ENCODE measurements around the gene PIF1. TPM values are rescaled to one million over a fixed set of nuclear protein-coding genes. Genes with fewer than 3 reads are reported as not detected.

Gene PIF1
- total and polyA plus RNA-seq, 2 of the 4 experiments (the other 2 are of a cell fraction), result 3.9 to 19.9 TPM

DNA sequence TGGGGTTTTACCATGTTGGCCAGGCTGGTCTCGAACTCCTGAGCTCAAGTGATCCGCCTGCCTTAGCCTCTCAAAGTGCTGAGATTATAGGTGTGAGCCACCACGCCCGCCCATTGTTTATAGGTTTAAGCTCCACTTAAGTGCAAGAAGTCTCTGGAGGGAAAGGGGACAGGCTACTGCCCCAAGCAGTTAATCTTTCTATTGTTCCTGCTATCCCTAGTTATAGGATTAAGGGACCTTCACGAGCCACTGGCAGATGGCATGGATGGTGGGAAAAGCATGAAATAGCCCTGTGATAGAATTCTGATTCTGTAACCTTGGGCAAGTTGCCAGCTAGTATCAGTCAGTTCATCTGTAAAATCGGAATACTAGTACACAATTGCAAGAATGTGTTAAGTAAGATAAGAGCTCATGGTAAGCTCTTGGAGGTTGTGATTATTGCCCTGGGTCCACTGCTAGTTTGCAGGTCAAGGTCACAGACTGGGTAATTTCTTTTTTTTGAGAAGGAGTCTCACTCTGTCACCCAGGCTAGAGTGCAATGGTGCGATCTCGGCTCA is 44.8 kb downstream of the PIF1 start:
- TF ChIP-seq FOS (IDR thresholded peaks at IDR 0.05; ENCODE audit: low read depth, low read length), result no peak
- TF ChIP-seq RAD21 (IDR thresholded peaks at IDR 0.05; ENCODE audit: low read length), result no peak
- no peak for TF ChIP-seq NFE2L2 (IDR thresholded peaks at IDR 0.05; ENCODE audit: low read depth, low read length)
- TF ChIP-seq MXI1 (IDR thresholded peaks at IDR 0.05; ENCODE audit: borderline replicate concordance, low read depth, low read length), result no peak
- no peak for TF ChIP-seq CEBPB (IDR thresholded peaks at IDR 0.05; ENCODE audit: low read depth, low read length)
- TF ChIP-seq, protein P1, sequence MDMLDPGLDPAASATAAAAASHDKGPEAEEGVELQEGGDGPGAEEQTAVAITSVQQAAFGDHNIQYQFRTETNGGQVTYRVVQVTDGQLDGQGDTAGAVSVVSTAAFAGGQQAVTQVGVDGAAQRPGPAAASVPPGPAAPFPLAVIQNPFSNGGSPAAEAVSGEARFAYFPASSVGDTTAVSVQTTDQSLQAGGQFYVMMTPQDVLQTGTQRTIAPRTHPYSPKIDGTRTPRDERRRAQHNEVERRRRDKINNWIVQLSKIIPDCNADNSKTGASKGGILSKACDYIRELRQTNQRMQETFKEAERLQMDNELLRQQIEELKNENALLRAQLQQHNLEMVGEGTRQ (IDR thresholded peaks at IDR 0.05; ENCODE audit: low read depth, low read length), result no peak
- TF ChIP-seq RFX5 (IDR thresholded peaks at IDR 0.05; ENCODE audit: low read depth, low read length), result no peak
- TF ChIP-seq, protein P2, sequence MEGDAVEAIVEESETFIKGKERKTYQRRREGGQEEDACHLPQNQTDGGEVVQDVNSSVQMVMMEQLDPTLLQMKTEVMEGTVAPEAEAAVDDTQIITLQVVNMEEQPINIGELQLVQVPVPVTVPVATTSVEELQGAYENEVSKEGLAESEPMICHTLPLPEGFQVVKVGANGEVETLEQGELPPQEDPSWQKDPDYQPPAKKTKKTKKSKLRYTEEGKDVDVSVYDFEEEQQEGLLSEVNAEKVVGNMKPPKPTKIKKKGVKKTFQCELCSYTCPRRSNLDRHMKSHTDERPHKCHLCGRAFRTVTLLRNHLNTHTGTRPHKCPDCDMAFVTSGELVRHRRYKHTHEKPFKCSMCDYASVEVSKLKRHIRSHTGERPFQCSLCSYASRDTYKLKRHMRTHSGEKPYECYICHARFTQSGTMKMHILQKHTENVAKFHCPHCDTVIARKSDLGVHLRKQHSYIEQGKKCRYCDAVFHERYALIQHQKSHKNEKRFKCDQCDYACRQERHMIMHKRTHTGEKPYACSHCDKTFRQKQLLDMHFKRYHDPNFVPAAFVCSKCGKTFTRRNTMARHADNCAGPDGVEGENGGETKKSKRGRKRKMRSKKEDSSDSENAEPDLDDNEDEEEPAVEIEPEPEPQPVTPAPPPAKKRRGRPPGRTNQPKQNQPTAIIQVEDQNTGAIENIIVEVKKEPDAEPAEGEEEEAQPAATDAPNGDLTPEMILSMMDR (conservative IDR thresholded peaks at IDR 0.05; ENCODE audit: low read depth, low read length), result no peak
- H3K4ac ChIP-seq (ENCODE audit: low read depth, low read length), result no peak overlapping the region
- no peak overlapping the region for H3K18ac ChIP-seq (ENCODE audit: low read depth, low read length)
- no peak overlapping the region for H4K5ac ChIP-seq (ENCODE audit: low read depth, low read length)
- POLR2A ChIA-PET (ENCODE audit: unreplicated experiment), result no interaction called here
- no peak overlapping the region for H2BK120ac ChIP-seq (ENCODE audit: low read depth, low read length)
- in situ Hi-C loops (cut with MboI; ENCODE audit: low sequenced_read_pairs) (no loop called here), intact Hi-C loops (cut with micrococcal nuclease) (no loop called here), dilution Hi-C loops (cut with HindIII; ENCODE audit: low sequenced_read_pairs, unreplicated experiment) (no loop called here)
- H4K91ac ChIP-seq (ENCODE audit: insufficient read depth, low read depth, low read length), result no peak overlapping the region
- H3K36me3 ChIP-seq (ENCODE audit: control insufficient read depth, insufficient read depth, low read length), result no peaks in the 10 kb centered on the region
- no peak overlapping the region for H4K8ac ChIP-seq (ENCODE audit: low read depth in 2 of 2, low read length in 2 of 2)
- no TSS peak for BruUV-seq (replicated peaks)
- no peak for DNase-seq
- H3K4me1 ChIP-seq (ENCODE audit: control insufficient read depth, insufficient read depth, low read length), result no peaks in the 10 kb centered on the region
- no CpG with 5 or more reads among the region's 8 CpGs for WGBS, 2 experiments (ENCODE audit: extremely low coverage in 2 of 2, insufficient read length in 1 of 2)
- H2AK5ac ChIP-seq (ENCODE audit: low read depth, low read length), result no peak overlapping the region
- no peak overlapping the region for H3K4me3 ChIP-seq (ENCODE audit: insufficient read depth, low read depth, low read length)
- H3K9me3 ChIP-seq (ENCODE audit: control insufficient read depth, insufficient read depth, low read length), result no peaks in the 10 kb centered on the region
- ATAC-seq (ENCODE audit: low read depth), result no peak
- H3K4me2 ChIP-seq (ENCODE audit: low read depth, low read length), result no peak overlapping the region
- no peak overlapping the region for H3K56ac ChIP-seq (ENCODE audit: extremely low read depth, insufficient read depth, low read length)
- no peak overlapping the region for H2BK20ac ChIP-seq (ENCODE audit: low read depth, low read length)
- no peak overlapping the region for H2BK15ac ChIP-seq (ENCODE audit: low read depth, low read length)
- no peak overlapping the region for H2AFZ ChIP-seq (replicated peaks; ENCODE audit: low read length, poor library complexity)
- H3K14ac ChIP-seq (replicated peaks; ENCODE audit: low read depth, low read length), result no peak overlapping the region
- H3K9ac ChIP-seq (ENCODE audit: low read depth, low read length), result no peak overlapping the region
- no peaks in the 10 kb centered on the region; a peak in 1 of 4 replicates for H3K79me1 ChIP-seq (ENCODE audit: low read depth in 1 of 2, low read length in 2 of 2)
- CTCF ChIA-PET, result no interaction called here
- H3K23ac ChIP-seq (ENCODE audit: low read depth, low read length), result no peak overlapping the region
- peaks cover 6% of the 10 kb centered on the region for H3K27me3 ChIP-seq (ENCODE audit: control insufficient read depth, insufficient read depth, low read length)
- H3K9me1 ChIP-seq (ENCODE audit: insufficient read depth, low read length), result peaks cover 3% of the 10 kb centered on the region
- H2BK5ac ChIP-seq (ENCODE audit: low read depth, low read length, poor library complexity, severe bottlenecking), result no peak overlapping the region
- no peak overlapping the region for H2AK9ac ChIP-seq (replicated peaks; ENCODE audit: low read depth, low read length, poor library complexity)
- no peaks in the 10 kb centered on the region for H4K20me1 ChIP-seq (ENCODE audit: insufficient read depth, low read length)
- H3K27ac ChIP-seq (ENCODE audit: insufficient read depth, low read length), result no peak overlapping the region

Data from IMR-90 (cell line).